Measurements from ENCODE around the gene RPUSD4.

DNA sequence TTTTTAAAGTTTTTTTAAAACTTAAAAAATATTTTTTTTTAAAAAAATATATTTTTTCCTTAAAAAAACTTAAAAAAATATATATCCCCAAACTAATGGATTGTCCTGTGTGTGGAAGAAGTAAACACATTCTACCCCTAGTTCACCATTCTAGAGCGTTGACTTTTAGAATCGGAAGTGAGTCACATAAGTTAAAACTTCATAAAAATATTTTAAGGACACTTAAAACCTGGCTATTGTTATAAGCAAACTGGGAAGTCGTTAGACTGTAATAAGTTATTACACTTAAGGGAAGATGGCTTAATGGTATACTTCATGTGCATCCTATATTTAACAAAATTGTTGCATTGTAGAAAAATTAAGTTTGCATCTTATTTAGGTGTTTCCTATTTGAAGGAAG lies 21.2 kb upstream of the RPUSD4 start:
- TF ChIP-seq EZH2phosphoT487 (IDR thresholded peaks at IDR 0.05; ENCODE audit: borderline replicate concordance, low read depth) (no peak), MAX (IDR thresholded peaks at IDR 0.05; ENCODE audit: low read depth) (no peak), EP300 (IDR thresholded peaks at IDR 0.05; ENCODE audit: borderline replicate concordance in 1 of 2, low read depth in 1 of 2, low read length in 1 of 2) (no peak), CHD2 (IDR thresholded peaks at IDR 0.05; ENCODE audit: low read length, partially characterized antibody) (no peak), CTCF (IDR thresholded peaks at IDR 0.05) (no peak)
- TF ChIP-seq, protein P1, sequence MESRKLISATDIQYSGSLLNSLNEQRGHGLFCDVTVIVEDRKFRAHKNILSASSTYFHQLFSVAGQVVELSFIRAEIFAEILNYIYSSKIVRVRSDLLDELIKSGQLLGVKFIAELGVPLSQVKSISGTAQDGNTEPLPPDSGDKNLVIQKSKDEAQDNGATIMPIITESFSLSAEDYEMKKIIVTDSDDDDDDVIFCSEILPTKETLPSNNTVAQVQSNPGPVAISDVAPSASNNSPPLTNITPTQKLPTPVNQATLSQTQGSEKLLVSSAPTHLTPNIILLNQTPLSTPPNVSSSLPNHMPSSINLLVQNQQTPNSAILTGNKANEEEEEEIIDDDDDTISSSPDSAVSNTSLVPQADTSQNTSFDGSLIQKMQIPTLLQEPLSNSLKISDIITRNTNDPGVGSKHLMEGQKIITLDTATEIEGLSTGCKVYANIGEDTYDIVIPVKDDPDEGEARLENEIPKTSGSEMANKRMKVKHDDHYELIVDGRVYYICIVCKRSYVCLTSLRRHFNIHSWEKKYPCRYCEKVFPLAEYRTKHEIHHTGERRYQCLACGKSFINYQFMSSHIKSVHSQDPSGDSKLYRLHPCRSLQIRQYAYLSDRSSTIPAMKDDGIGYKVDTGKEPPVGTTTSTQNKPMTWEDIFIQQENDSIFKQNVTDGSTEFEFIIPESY (IDR thresholded peaks at IDR 0.05; ENCODE audit: borderline replicate concordance, low read depth) = no peak

All from SK-N-SH (cell line).